Neural crest cell (in vitro differentiated cells): Measurements from ENCODE around the gene PCCA. TPM values are rescaled to one million over a fixed set of nuclear protein-coding genes. Genes with fewer than 3 reads are reported as not detected.
"Not testable (repeated sequence)": the region's sequence is repeated elsewhere in the genome, so short reads cannot be mapped to it uniquely, and the experiment has no call there.

ENCODE experiments used
- DNase-seq: peaks from one replicate; pipeline ENCODE4 v3.0.0; 2021; ENCODE audit warnings: low read depth, mixed read lengths, low spot score
- H3K27ac Mint-ChIP-seq: one replicate; pipeline ENCODE4 v1.8.0; 2021; ENCODE audit warnings: mild to moderate bottlenecking, mixed read lengths; ENCODE audit not compliant: unreplicated experiment
- H3K27me3 Mint-ChIP-seq: 2 replicates; pipeline ENCODE4 v1.8.0; 2021; ENCODE audit warnings: low read depth, mild to moderate bottlenecking, mixed read lengths
- H3K36me3 Mint-ChIP-seq: 2 replicates; pipeline ENCODE4 v1.8.0; 2021; ENCODE audit warnings: low read depth, mild to moderate bottlenecking, mixed read lengths
- H3K4me1 Mint-ChIP-seq: 2 replicates; pipeline ENCODE4 v1.8.0; 2021; ENCODE audit warnings: mixed read lengths
- H3K4me3 Mint-ChIP-seq: one replicate; pipeline ENCODE4 v1.8.0; 2021; ENCODE audit warnings: mild to moderate bottlenecking, mixed read lengths
- H3K9me3 Mint-ChIP-seq: 2 replicates; pipeline ENCODE4 v1.8.0; 2021; ENCODE audit warnings: mixed read lengths
- total RNA-seq: library from RNA; stranded (reverse); gene quantifications from 2 replicates; pipeline ENCODE4 v1.2.1, GENCODE V29; 2021
- TF ChIP-seq, protein P1 (sequence below): fragments of 200-600 bp; sonication (generic); conservative IDR thresholded peaks from 2 replicates; pipeline ENCODE4 v1.5.0; 2021; ENCODE audit warnings: antibody characterized with exemption, mild to moderate bottlenecking

The PCCA gene
- total RNA-seq, 1 donor from 2014 or later: 40.6 TPM

DNA sequence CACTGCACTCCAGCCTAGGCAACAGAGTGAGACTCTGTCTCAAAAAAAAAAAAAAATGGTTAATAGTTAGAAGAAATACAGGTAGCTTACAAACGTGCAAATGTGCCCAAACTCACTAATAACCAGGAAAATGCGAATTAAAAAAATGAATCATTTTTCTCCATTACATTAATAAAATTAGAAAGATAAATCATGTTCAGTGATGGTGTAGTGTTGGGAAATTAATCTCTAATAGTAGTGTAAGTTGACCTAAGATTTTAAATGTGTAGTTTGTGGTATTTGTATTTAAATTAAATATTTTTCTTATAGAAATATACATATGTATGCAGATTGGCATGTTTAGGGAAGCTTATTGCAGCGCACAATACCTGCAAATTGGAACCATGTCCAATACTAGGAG lies 57.6 kb downstream of the PCCA start:
- H3K9me3 Mint-ChIP-seq: peaks cover 11% of the 10 kb centered on the region
- peaks cover 38% of the 10 kb centered on the region for H3K36me3 Mint-ChIP-seq
- TF ChIP-seq, protein P1, sequence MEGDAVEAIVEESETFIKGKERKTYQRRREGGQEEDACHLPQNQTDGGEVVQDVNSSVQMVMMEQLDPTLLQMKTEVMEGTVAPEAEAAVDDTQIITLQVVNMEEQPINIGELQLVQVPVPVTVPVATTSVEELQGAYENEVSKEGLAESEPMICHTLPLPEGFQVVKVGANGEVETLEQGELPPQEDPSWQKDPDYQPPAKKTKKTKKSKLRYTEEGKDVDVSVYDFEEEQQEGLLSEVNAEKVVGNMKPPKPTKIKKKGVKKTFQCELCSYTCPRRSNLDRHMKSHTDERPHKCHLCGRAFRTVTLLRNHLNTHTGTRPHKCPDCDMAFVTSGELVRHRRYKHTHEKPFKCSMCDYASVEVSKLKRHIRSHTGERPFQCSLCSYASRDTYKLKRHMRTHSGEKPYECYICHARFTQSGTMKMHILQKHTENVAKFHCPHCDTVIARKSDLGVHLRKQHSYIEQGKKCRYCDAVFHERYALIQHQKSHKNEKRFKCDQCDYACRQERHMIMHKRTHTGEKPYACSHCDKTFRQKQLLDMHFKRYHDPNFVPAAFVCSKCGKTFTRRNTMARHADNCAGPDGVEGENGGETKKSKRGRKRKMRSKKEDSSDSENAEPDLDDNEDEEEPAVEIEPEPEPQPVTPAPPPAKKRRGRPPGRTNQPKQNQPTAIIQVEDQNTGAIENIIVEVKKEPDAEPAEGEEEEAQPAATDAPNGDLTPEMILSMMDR: no peak
- DNase-seq: no peak
- no peak overlapping the region for H3K27ac Mint-ChIP-seq
- no peaks in the 10 kb centered on the region for H3K4me1 Mint-ChIP-seq
- no peak overlapping the region for H3K4me3 Mint-ChIP-seq
- H3K27me3 Mint-ChIP-seq: no peaks in the 10 kb centered on the region

DNA sequence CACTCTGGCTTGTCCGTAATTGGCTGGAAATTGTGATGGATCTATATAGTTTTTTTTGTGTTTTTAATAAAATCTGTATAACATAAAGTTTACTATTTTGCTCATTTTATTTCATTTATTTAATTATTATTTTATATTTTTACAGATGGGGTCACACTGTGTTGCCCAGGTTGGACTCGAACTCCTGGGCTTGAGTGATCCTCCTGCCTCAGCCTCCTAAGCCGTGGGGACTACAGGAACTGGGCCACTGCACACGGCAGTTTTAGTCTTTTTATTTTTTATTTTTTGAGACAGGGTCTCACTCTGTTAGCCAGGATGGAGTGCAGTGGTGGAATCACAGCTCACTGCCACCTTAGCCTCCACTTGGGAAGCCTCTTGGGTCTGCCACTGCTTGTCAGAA lies 58.9 kb downstream of the PCCA start:
- DNase-seq: no peak
- no peaks in the 10 kb centered on the region for H3K27me3 Mint-ChIP-seq
- H3K4me1 Mint-ChIP-seq: peaks cover 1% of the 10 kb centered on the region
- peaks cover 43% of the 10 kb centered on the region for H3K36me3 Mint-ChIP-seq
- TF ChIP-seq, protein P1: no peak
- peaks cover 11% of the 10 kb centered on the region for H3K9me3 Mint-ChIP-seq
- no peak overlapping the region for H3K4me3 Mint-ChIP-seq
- no peak overlapping the region for H3K27ac Mint-ChIP-seq

DNA sequence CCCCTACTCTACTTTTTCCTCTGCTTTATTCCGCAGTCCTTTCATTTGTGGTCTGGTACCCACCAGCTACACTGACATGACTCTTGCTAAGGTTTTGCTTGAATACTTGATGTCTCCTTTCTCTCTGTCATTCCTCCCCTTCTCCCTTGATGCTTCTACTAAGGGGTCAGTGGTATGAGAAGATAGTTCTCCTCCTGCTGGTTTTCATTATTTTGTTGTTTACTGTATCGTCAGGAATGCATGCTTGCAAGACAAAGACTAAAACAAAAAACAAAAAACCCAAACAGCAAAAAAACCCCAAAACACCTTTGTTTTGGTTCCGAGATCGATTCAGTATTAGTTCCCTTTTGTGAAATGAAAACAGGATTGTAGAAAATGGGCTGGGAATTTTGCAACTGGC lies 59.5 kb downstream of the PCCA start:
- DNase-seq: no peak
- H3K27ac Mint-ChIP-seq: no peak overlapping the region

DNA sequence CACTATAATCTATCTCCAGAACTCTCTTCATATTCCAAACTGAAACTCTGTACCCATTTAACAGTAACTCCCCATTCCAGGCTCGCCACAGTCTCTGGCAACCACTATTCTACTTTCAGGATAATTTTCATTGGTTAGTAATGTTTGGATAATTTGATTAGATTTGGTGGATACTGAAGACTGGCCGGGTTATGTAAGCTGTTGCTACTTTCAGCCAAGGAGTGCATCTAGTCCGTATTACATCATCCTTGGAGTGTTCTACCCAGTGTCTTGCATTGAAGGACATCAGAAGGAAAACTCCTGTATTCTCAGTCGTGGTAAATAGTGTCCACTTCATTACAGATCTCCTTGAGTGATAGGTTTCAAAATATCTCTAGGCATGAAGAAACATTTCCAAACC lies 60.5 kb downstream of the PCCA start:
- TF ChIP-seq, protein P1: no peak
- no peak for DNase-seq
- Mint-ChIP-seq H3K27ac (no peak overlapping the region), H3K4me3 (no peak overlapping the region), H3K36me3 (peaks cover 38% of the 10 kb centered on the region), H3K27me3 (no peaks in the 10 kb centered on the region), H3K4me1 (peaks cover 11% of the 10 kb centered on the region), H3K9me3 (peaks cover 11% of the 10 kb centered on the region)

More for the DNA sequence above, 59.5 kb downstream of the PCCA start:
- TF ChIP-seq, protein P1: no peak
- Mint-ChIP-seq H3K9me3 (peaks cover 11% of the 10 kb centered on the region), H3K27me3 (no peaks in the 10 kb centered on the region), H3K4me1 (peaks cover 7% of the 10 kb centered on the region), H3K36me3 (peaks cover 41% of the 10 kb centered on the region), H3K4me3 (no peak overlapping the region)

DNA sequence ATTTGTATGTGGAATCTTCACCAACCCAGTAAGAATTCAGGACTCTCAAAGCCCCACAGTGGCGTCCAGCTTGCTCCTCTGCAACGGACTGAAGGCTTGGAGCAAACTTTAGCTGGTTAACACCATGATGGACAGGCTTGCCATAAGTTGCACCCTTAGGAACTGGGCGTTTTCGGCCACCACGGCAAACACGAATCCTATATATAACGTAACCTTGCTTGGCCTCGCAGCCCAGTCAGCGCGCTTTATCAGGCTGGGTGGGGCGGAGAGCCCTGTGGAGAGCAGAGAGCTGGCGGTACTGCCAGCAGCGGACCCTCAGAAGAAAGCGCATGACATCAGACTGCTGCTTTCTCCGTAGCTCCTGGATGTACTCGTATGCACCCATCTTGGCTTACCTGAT lies 61.8 kb downstream of the PCCA start:
- not testable (repeated sequence) for DNase-seq, H3K27me3 Mint-ChIP-seq, H3K27ac Mint-ChIP-seq, H3K4me3 Mint-ChIP-seq, H3K9me3 Mint-ChIP-seq
- peaks cover 29% of the 10 kb centered on the region for H3K36me3 Mint-ChIP-seq
- H3K4me1 Mint-ChIP-seq: peaks cover 17% of the 10 kb centered on the region

DNA sequence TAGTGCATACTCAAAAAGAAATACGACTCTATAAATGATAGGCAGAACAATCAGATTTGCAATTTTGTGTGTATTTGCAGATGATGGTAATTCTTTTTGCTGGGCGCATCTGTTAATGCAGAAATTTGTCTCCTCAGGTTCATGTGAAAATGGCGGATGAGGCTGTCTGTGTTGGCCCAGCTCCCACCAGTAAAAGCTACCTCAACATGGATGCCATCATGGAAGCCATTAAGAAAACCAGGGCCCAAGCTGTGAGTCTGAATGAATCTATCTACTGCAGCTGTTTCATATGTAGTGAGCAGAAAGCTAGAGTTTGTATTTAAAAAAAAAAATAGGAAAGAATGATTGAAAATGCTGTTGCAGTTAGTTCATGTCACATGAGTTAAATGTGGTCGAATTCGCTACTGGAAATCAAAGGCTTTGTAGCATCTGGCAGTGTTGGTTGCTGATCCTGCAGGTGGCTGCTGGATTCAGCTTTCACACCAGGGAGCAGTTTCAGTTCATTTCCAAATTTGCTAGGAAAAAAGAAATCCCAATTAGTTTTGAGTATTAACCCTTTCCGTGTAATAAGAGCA lies 66.0 kb downstream of the PCCA start:
- Mint-ChIP-seq H3K4me3 (no peak overlapping the region), H3K4me1 (peaks cover 26% of the 10 kb centered on the region), H3K9me3 (no peaks in the 10 kb centered on the region), H3K36me3 (peaks cover 13% of the 10 kb centered on the region), H3K27ac (no peak overlapping the region), H3K27me3 (no peaks in the 10 kb centered on the region)
- TF ChIP-seq, protein P1: no peak
- no peak for DNase-seq
